ENCODE measurements around the gene CLIC1.

Gene CLIC1

GRCh38 chr6:31737315-31737990 is 1.1 kb upstream of the CLIC1 start:
- peaks cover 48% of the 10 kb centered on the region for H3K4me1 ChIP-seq (ENCODE audit: control insufficient read depth, insufficient read depth, low read length)
- no peak overlapping the region for H3K4me3 ChIP-seq (ENCODE audit: low read length in 2 of 2)
- H3K27ac ChIP-seq (ENCODE audit: low read length) = peak overlapping the region; percentile 31
- H3K9ac ChIP-seq (ENCODE audit: low read length in 2 of 2) = peak overlapping the region in 1 of 2 donors; percentile 6
- H3K9me3 ChIP-seq (ENCODE audit: control insufficient read depth in 2 of 2, low read length in 2 of 2) = no peaks in the 10 kb centered on the region
- H3K36me3 ChIP-seq (ENCODE audit: control insufficient read depth in 2 of 2, insufficient read depth in 2 of 2, low read length in 2 of 2) = peaks cover 11 to 12% of the 10 kb centered on the region in 2 donors
- no peaks in the 10 kb centered on the region for H3K27me3 ChIP-seq (ENCODE audit: control insufficient read depth in 1 of 2, insufficient read depth in 2 of 2, low read length in 2 of 2)

DNA sequence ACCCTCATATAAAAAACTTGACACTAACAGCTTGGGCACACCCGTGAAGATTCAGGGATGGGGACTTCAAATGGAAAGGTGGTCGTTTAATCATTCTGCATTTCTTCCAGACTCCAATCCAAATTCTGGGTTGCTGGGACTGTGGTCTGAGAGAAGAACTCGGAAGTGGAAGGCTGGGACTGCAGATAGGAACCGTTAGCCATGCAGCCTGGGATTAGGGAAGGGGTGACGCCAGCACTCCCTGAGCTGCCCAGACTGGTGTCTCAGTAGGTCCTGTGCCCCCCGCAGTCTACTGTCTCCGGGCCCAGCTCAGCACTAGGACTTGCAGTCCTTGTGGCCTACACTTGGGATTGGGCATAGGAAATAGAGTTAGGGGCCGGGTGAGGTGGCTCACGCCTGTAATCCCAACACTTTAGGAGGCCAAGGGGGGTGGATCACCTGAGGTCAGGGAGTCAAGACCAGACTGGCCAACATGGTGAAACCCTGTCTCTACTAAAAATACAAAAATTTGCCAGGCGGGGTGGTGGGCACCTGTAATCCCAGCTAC is 511 bp upstream of the CLIC1 start:
- Histone ChIP-seq H3K27ac (ENCODE audit: low read length) (peak overlapping the region; percentile 86), H3K4me3 (ENCODE audit: low read length in 2 of 2) (peak overlapping the region; percentile 71 to 89), H3K36me3 (ENCODE audit: control insufficient read depth in 2 of 2, insufficient read depth in 2 of 2, low read length in 2 of 2) (peaks cover 16 to 17% of the 10 kb centered on the region in 2 donors), H3K9me3 (ENCODE audit: control insufficient read depth in 2 of 2, low read length in 2 of 2) (no peaks in the 10 kb centered on the region), H3K4me1 (ENCODE audit: control insufficient read depth, insufficient read depth, low read length) (peaks cover 48% of the 10 kb centered on the region), H3K9ac (ENCODE audit: low read length in 2 of 2) (peak overlapping the region; percentile 82 to 93), H3K27me3 (ENCODE audit: control insufficient read depth in 1 of 2, insufficient read depth in 2 of 2, low read length in 2 of 2) (no peaks in the 10 kb centered on the region)

DNA sequence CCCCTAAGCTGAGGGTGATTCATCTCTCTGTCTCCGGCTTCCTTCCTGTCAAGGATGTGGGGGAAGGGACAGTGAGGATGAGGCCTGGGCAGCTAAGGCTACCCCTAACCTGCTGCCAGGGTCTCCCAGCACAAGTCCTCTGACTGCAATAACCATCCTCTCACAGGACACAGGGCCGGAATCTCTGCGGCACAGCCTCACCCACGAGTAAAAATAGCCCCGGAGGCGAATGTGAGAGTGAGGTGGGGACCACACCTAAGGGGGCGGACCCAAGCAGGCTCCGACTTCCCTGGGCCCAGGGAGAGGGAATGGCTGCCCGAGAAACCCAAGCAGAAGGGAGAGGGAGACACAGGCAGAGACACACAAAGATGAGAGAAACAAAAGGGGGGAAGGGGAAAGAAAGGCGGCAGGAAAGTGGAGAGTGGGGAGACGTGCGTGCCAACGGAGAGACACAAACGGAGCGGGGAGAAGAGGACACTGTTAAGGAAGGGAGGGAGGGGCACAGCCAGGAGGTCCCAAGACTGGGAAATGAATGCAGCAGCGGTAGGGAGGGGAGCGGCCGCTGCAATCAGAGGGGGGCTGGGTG is 1.4 kb downstream of the CLIC1 start:
- Histone ChIP-seq H3K4me1 (ENCODE audit: control insufficient read depth, insufficient read depth, low read length) (peaks cover 48% of the 10 kb centered on the region), H3K9me3 (ENCODE audit: control insufficient read depth in 2 of 2, low read length in 2 of 2) (no peaks in the 10 kb centered on the region), H3K9ac (ENCODE audit: low read length in 2 of 2) (peak overlapping the region; percentile 82 to 93), H3K4me3 (ENCODE audit: low read length in 2 of 2) (peak overlapping the region; percentile 71 to 89), H3K27ac (ENCODE audit: low read length) (peak overlapping the region; percentile 86), H3K36me3 (ENCODE audit: control insufficient read depth in 2 of 2, insufficient read depth in 2 of 2, low read length in 2 of 2) (peaks cover 19 to 21% of the 10 kb centered on the region in 2 donors), H3K27me3 (ENCODE audit: control insufficient read depth in 1 of 2, insufficient read depth in 2 of 2, low read length in 2 of 2) (no peaks in the 10 kb centered on the region)

DNA sequence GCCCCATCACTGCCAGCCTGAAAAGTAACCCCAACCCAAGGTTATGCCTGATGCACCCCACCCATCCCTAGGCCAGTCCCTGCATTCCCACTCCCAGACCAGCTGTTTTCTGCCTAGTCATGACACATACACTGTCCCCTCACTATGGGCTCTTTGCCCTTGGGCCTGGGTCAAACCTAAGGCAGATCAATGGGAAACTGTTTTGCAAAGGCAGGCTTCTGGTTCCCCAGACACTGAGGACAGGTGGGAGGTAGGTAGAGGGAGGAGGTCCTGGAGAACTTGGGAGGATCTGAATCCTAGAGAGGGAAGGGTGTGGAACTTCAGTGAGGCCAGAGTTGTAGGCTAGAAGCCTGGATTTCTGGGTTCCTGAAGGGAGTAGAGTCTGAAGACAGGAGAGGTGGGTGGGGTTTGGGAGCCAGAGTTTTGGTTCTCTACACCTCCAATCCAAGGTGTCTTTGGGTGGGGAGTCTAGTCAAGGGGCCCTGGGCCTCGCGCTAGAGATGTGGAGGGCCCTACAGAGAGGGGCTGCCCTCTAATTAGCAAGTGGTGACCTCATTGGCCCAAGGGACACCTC is 2.0 kb downstream of the CLIC1 start:
- Histone ChIP-seq H3K4me1 (ENCODE audit: control insufficient read depth, insufficient read depth, low read length) (peaks cover 46% of the 10 kb centered on the region), H3K27me3 (ENCODE audit: control insufficient read depth in 1 of 2, insufficient read depth in 2 of 2, low read length in 2 of 2) (no peaks in the 10 kb centered on the region), H3K4me3 (ENCODE audit: low read length in 2 of 2) (peak overlapping the region; percentile 71 to 89), H3K36me3 (ENCODE audit: control insufficient read depth in 2 of 2, insufficient read depth in 2 of 2, low read length in 2 of 2) (peaks cover 19 to 21% of the 10 kb centered on the region in 2 donors), H3K27ac (ENCODE audit: low read length) (peak overlapping the region; percentile 86), H3K9me3 (ENCODE audit: control insufficient read depth in 2 of 2, low read length in 2 of 2) (no peaks in the 10 kb centered on the region), H3K9ac (ENCODE audit: low read length in 2 of 2) (peak overlapping the region; percentile 82 to 93)

DNA sequence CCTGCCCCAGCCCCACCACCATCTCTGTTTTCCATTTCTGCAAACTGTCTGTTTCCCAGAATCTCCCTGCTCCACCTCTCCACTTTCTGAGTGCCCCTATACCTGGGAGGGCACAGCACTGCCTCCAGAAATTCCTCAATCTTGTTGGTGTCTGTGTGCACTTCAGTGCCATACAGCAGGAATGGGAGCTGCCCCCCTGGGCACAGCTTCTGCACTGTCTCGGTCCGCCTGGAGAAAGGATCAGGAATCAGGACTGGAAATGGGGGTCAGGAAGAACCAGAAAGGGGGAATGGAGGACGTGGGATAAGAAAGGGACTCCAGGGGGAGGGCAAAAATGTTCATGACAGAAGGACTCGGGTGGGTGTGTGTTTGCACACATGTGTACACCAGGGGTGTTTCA is 2.6 kb downstream of the CLIC1 start:
- Histone ChIP-seq H3K4me3 (ENCODE audit: low read length in 2 of 2) (no peak overlapping the region), H3K27ac (ENCODE audit: low read length) (peak overlapping the region; percentile 86), H3K36me3 (ENCODE audit: control insufficient read depth in 2 of 2, insufficient read depth in 2 of 2, low read length in 2 of 2) (peaks cover 19 to 21% of the 10 kb centered on the region in 2 donors), H3K9ac (ENCODE audit: low read length in 2 of 2) (peak overlapping the region in 1 of 2 donors; percentile 82), H3K4me1 (ENCODE audit: control insufficient read depth, insufficient read depth, low read length) (peaks cover 46% of the 10 kb centered on the region), H3K27me3 (ENCODE audit: control insufficient read depth in 1 of 2, insufficient read depth in 2 of 2, low read length in 2 of 2) (no peaks in the 10 kb centered on the region), H3K9me3 (ENCODE audit: control insufficient read depth in 2 of 2, low read length in 2 of 2) (no peaks in the 10 kb centered on the region)

DNA sequence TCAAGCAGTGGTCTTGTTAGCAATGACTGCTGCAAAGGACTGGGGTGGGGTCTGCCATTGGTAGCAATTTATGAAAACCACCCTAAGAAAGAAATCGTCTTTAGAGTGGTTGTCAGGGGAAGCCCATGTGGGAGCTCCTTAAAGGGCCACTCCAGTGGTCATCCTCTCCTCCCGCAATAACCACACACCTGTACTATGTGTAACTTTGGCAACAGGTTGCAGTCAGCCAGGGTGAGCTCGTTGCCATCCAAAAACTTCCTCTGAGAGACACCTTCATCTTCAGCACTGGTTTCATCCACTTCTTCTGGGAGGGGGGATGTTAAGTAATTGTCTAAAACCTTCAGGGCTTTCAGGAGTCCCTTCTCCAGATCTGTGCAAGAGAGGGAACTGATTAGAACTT is 4.3 kb downstream of the CLIC1 start:
- H3K4me3 ChIP-seq (ENCODE audit: low read length in 2 of 2) = no peak overlapping the region
- H3K9ac ChIP-seq (ENCODE audit: low read length in 2 of 2) = no peak overlapping the region
- H3K27ac ChIP-seq (ENCODE audit: low read length) = no peak overlapping the region
- H3K9me3 ChIP-seq (ENCODE audit: control insufficient read depth in 2 of 2, low read length in 2 of 2) = no peaks in the 10 kb centered on the region
- H3K27me3 ChIP-seq (ENCODE audit: control insufficient read depth in 1 of 2, insufficient read depth in 2 of 2, low read length in 2 of 2) = no peaks in the 10 kb centered on the region
- peaks cover 54% of the 10 kb centered on the region for H3K4me1 ChIP-seq (ENCODE audit: control insufficient read depth, insufficient read depth, low read length)
- peaks cover 22 to 27% of the 10 kb centered on the region in 2 donors for H3K36me3 ChIP-seq (ENCODE audit: control insufficient read depth in 2 of 2, insufficient read depth in 2 of 2, low read length in 2 of 2)

- H3K36me3 ChIP-seq (ENCODE audit: control insufficient read depth in 2 of 2, insufficient read depth in 2 of 2, low read length in 2 of 2) = peaks cover 29 to 37% of the 10 kb centered on the region in 2 donors
- no peaks in the 10 kb centered on the region for H3K9me3 ChIP-seq (ENCODE audit: control insufficient read depth in 2 of 2, low read length in 2 of 2)
- peaks cover 44% of the 10 kb centered on the region for H3K4me1 ChIP-seq (ENCODE audit: control insufficient read depth, insufficient read depth, low read length)
- peak overlapping the region in 1 of 2 donors; percentile 87 for H3K9ac ChIP-seq (ENCODE audit: low read length in 2 of 2)
- H3K27me3 ChIP-seq (ENCODE audit: control insufficient read depth in 1 of 2, insufficient read depth in 2 of 2, low read length in 2 of 2) = no peaks in the 10 kb centered on the region
- peak overlapping the region; percentile 93 for H3K4me3 ChIP-seq (ENCODE audit: low read length in 2 of 2)
- peak overlapping the region; percentile 93 for H3K27ac ChIP-seq (ENCODE audit: low read length)
Measured at GRCh38 chr6:31730631-31731086, 5.7 kb downstream of the CLIC1 start.

DNA sequence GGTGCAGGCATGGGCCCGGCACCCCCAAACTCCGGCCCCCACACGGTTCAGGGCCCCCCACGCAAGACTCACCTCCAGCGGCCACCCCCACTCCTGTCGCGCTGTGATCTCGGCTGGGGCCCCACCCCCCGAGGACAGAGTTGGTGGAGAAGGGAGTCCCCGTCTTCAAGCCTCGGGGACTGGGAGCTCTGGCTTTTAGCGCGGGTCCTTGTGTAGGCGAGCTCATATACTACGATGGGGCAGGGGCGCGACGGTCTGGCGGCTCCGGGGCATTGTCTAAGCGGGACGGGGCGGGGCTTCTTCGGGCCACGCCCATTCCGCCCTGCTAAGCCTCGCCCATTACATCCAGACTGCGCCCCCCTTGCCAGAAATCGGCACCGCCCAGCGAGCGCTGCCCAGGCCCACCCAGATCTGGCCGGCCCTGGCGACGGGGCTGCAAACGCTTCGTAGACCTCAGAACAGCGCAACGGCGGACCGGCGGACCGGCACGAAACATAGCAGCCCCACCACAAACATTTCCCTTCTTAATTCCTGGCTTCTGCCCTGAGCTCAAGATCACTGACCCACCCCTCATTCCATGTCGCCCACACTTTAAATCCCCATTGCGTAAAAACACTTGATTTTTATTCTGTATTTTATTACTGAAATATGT is 6.2 kb downstream of the CLIC1 start:
- peaks cover 31 to 37% of the 10 kb centered on the region in 2 donors for H3K36me3 ChIP-seq (ENCODE audit: control insufficient read depth in 2 of 2, insufficient read depth in 2 of 2, low read length in 2 of 2)
- no peaks in the 10 kb centered on the region for H3K27me3 ChIP-seq (ENCODE audit: control insufficient read depth in 1 of 2, insufficient read depth in 2 of 2, low read length in 2 of 2)
- peaks cover 38% of the 10 kb centered on the region for H3K4me1 ChIP-seq (ENCODE audit: control insufficient read depth, insufficient read depth, low read length)
- peak overlapping the region; percentile 93 for H3K27ac ChIP-seq (ENCODE audit: low read length)
- H3K4me3 ChIP-seq (ENCODE audit: low read length in 2 of 2) = peak overlapping the region; percentile 93
- peak overlapping the region; percentile 87 to 90 for H3K9ac ChIP-seq (ENCODE audit: low read length in 2 of 2)
- no peaks in the 10 kb centered on the region for H3K9me3 ChIP-seq (ENCODE audit: control insufficient read depth in 2 of 2, low read length in 2 of 2)

DNA sequence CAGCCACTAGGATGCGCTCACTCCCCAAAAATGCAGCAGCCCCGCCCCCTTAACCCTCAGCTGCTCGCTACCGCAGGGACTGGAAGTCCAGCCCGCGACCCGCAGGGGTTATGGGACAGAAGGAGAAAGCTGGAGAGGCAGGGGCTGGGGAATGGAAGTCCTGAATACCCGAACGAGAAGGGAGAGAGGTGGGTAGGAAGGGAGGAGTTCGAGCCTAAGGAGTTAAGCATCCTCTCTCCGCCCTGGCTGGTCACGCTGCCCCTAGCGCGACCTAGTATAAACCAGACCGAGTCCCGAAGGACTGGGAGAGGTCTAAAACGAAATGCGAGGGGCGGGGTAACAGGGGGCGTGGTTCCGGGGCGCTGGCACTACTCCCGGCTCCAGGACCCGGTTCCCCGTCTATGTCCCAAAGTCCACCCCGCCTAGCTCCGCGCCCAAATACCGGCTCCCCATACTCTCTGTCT is 6.8 kb downstream of the CLIC1 start:
- H3K4me1 ChIP-seq (ENCODE audit: control insufficient read depth, insufficient read depth, low read length) = peaks cover 33% of the 10 kb centered on the region
- H3K4me3 ChIP-seq (ENCODE audit: low read length in 2 of 2) = peak overlapping the region; percentile 93
- peak overlapping the region; percentile 93 for H3K27ac ChIP-seq (ENCODE audit: low read length)
- H3K36me3 ChIP-seq (ENCODE audit: control insufficient read depth in 2 of 2, insufficient read depth in 2 of 2, low read length in 2 of 2) = peaks cover 31 to 39% of the 10 kb centered on the region in 2 donors
- no peaks in the 10 kb centered on the region for H3K9me3 ChIP-seq (ENCODE audit: control insufficient read depth in 2 of 2, low read length in 2 of 2)
- peak overlapping the region; percentile 87 to 90 for H3K9ac ChIP-seq (ENCODE audit: low read length in 2 of 2)
- H3K27me3 ChIP-seq (ENCODE audit: control insufficient read depth in 1 of 2, insufficient read depth in 2 of 2, low read length in 2 of 2) = no peaks in the 10 kb centered on the region

- peaks cover 27% of the 10 kb centered on the region for H3K4me1 ChIP-seq (ENCODE audit: control insufficient read depth, insufficient read depth, low read length)
- H3K27me3 ChIP-seq (ENCODE audit: control insufficient read depth in 1 of 2, insufficient read depth in 2 of 2, low read length in 2 of 2) = no peaks in the 10 kb centered on the region
- peak within 1 kb of the TSS; percentile 87 to 90 for H3K9ac ChIP-seq (ENCODE audit: low read length in 2 of 2)
- peaks cover 29 to 37% of the 10 kb centered on the region in 2 donors for H3K36me3 ChIP-seq (ENCODE audit: control insufficient read depth in 2 of 2, insufficient read depth in 2 of 2, low read length in 2 of 2)
- peak within 1 kb of the TSS; percentile 93 for H3K4me3 ChIP-seq (ENCODE audit: low read length in 2 of 2)
- H3K9me3 ChIP-seq (ENCODE audit: control insufficient read depth in 2 of 2, low read length in 2 of 2) = no peaks in the 10 kb centered on the region
- H3K27ac ChIP-seq (ENCODE audit: low read length) = peak within 1 kb of the TSS; percentile 93
Measured at GRCh38 chr6:31728767-31729514, 7.4 kb downstream of the CLIC1 start, which contains the start of gene DDAH2. Gene DDAH2 (minus strand): TSS chr6:31729299. CDS start chr6:31729161, 138 bp downstream.

All from stomach smooth muscle (tissue), 2 donors.